ENCODE data around the gene PCOLCE2. TPM values are rescaled to one million over a fixed set of nuclear protein-coding genes. Genes with fewer than 3 reads are reported as not detected.

PCOLCE2 gene
- total RNA-seq, 4 donors from 2014 or later: 3.1 to 37.8 (median 14.5) TPM

- H3K27me3 ChIP-seq: no peaks in the 10 kb centered on the region
- DNase-seq: no peak
- H3K4me3 ChIP-seq (replicated peaks in 1 of 3): no peak overlapping the region
- H3K9me3 ChIP-seq: no peaks in the 10 kb centered on the region
- H3K36me3 ChIP-seq: no peaks in the 10 kb centered on the region
- no peaks in the 10 kb centered on the region for H3K4me1 ChIP-seq
- intact Hi-C loops (cut with DNase I): no loop called here
- 95 to 98% methylated on average over 3 of the region's 3 CpGs for WGBS, 2 donors
- no peak for TF ChIP-seq POLR2A (IDR thresholded peaks at IDR 0.05)
- no peak overlapping the region for H3K27ac ChIP-seq
Observed at GRCh38 chr3:142849148-142849547, 39.7 kb downstream of the PCOLCE2 start.

DNA sequence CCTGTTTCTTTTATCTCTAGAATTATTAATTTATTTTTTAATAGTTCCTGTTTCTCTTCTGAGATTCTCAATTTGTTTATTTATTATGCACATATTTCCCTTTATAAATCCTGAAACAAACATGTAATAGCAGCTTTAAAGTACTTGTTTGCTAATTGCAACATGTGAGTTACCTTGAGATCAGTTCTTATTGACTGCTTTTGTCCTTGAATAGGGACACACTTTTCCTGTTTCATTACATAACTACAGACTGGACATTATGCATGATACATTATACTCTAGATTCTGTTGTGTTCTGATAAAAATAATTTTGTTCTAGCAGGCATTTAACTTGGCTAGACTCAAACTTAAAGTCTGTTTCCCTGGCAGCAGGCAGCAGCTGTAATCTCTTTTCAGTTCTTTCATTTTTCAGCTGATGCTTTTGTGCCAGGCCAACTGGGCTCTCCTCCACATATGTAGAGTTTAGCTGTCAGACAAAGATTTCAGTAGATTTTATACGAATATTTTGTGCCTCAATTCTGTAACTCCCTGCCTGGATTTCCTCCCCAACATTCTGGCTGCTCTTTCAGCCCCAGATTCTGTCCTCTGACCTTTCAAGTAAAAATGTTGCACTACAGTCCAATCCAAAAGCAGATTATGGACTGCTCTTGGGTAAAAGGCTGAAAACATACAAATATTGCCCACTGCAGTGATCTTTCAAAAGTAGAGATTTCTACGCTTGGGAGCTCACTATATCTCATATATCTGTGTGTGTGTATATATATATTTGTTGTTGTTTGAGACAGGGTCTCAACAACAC is 41.9 kb downstream of the PCOLCE2 start:
- intact Hi-C loops (cut with DNase I): no loop called here
- Histone ChIP-seq H3K36me3 (no peaks in the 10 kb centered on the region), H3K9me3 (no peaks in the 10 kb centered on the region), H3K4me1 (no peaks in the 10 kb centered on the region), H3K27ac (no peak overlapping the region), H3K27me3 (no peaks in the 10 kb centered on the region), H3K4me3 (replicated peaks in 1 of 3) (no peak overlapping the region)
- DNase-seq: no peak
- TF ChIP-seq CTCF (IDR thresholded peaks at IDR 0.05) (no peak), POLR2A (IDR thresholded peaks at IDR 0.05) (no peak)
- WGBS, 2 donors: 39 to 45% methylated on average over 2 of the region's 2 CpGs

- TF ChIP-seq POLR2A (IDR thresholded peaks at IDR 0.05) (no peak), CTCF (IDR thresholded peaks at IDR 0.05) (no peak)
- H3K9me3 ChIP-seq: no peaks in the 10 kb centered on the region
- no peak overlapping the region for H3K4me3 ChIP-seq (replicated peaks in 1 of 3)
- H3K27me3 ChIP-seq: no peaks in the 10 kb centered on the region
- intact Hi-C loops (cut with DNase I): no loop called here
- DNase-seq: no peak
- no peak overlapping the region for H3K27ac ChIP-seq
- no peaks in the 10 kb centered on the region for H3K36me3 ChIP-seq
- WGBS, 2 donors: 68 to 72% methylated on average over 4 of the region's 4 CpGs
- no peaks in the 10 kb centered on the region for H3K4me1 ChIP-seq
Observed at GRCh38 chr3:142844339-142844977, 44.4 kb downstream of the PCOLCE2 start.

- H3K4me3 ChIP-seq (replicated peaks in 1 of 3): no peak overlapping the region
- no peaks in the 10 kb centered on the region for H3K4me1 ChIP-seq
- no peak for TF ChIP-seq CTCF (IDR thresholded peaks at IDR 0.05)
- no peak for TF ChIP-seq POLR2A (IDR thresholded peaks at IDR 0.05)
- intact Hi-C loops (cut with DNase I): no loop called here
- no peaks in the 10 kb centered on the region for H3K36me3 ChIP-seq
- no peaks in the 10 kb centered on the region for H3K9me3 ChIP-seq
- H3K27ac ChIP-seq: no peak overlapping the region
- no peaks in the 10 kb centered on the region for H3K27me3 ChIP-seq
- 81 to 95% methylated on average over 2 of the region's 2 CpGs for WGBS, 2 donors
- no peak for DNase-seq
Observed at GRCh38 chr3:142839831-142840230, 49.1 kb downstream of the PCOLCE2 start.

DNA sequence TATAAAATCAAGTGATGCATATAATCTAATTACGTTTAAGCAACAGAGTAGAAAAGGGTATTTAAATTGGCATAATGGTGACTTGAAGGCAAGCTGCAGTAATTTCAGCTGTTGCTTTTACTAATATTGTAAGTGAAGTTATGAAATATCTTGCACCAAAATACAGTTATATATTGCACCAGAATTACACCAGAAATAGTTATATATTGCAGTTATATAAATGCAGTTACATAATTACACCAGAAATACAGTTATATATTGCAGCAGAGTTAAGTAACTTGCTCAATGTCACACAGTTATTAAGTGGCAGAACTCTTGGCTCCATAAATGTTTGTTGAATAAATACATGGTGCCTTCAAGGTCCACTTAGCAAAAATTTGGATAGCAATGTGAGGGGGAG is 51.4 kb downstream of the PCOLCE2 start:
- H3K9me3 ChIP-seq: no peaks in the 10 kb centered on the region
- H3K36me3 ChIP-seq: no peaks in the 10 kb centered on the region
- intact Hi-C loops (cut with DNase I): no loop called here
- no peak overlapping the region for H3K4me3 ChIP-seq (replicated peaks in 1 of 3)
- no peaks in the 10 kb centered on the region for H3K4me1 ChIP-seq
- DNase-seq: no peak
- no peak for TF ChIP-seq POLR2A (IDR thresholded peaks at IDR 0.05)
- no peak for TF ChIP-seq CTCF (IDR thresholded peaks at IDR 0.05)
- 93 to 98% methylated on average over 1 of the region's 1 CpG for WGBS, 2 donors
- no peaks in the 10 kb centered on the region for H3K27me3 ChIP-seq
- H3K27ac ChIP-seq: no peak overlapping the region

All from thyroid gland (tissue), 4 donors.